ENCODE results near the gene CMTM1.

DNA sequence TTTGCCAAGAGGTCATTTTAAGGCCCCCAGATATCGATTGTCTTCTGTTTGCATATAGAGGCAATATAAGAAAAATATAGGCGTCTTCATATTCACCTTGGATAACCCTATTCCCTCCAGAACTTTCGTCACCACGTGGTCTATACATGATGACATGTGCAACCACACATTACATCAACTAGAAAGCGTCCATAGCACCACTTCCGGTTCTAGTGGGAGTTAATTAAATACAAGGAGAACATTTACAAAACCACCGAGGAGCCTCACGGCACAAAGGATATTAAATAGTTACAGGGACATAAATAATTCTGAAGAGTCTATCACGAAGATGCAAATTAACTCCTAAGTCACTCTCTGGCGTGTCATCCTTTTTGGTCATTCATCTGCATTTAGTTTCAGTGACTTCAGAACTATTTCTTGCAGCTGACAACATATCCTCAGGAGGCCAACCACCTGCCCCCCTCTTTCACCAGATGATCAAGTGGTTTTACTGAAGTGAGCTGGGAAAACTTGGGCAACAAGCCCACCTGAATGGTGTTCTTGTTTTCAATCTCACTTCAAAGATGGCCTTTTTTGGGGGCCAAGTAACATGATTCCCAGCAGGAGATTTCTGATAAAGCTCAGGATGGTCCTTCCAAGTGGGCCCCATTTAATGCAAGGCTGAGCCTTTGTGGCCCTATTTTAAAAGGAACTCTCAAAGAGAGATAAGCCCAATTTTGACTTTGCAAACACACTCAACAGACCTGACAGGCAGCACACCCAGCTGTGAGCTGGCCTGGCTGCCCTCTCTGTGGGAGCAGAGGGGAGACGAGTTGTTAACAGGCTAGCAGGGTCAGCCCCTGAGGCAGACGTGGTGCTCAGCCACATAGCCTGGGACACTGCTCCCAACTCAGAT lies 53.5 kb downstream of the CMTM1 start:
- TF ChIP-seq, protein P1, sequence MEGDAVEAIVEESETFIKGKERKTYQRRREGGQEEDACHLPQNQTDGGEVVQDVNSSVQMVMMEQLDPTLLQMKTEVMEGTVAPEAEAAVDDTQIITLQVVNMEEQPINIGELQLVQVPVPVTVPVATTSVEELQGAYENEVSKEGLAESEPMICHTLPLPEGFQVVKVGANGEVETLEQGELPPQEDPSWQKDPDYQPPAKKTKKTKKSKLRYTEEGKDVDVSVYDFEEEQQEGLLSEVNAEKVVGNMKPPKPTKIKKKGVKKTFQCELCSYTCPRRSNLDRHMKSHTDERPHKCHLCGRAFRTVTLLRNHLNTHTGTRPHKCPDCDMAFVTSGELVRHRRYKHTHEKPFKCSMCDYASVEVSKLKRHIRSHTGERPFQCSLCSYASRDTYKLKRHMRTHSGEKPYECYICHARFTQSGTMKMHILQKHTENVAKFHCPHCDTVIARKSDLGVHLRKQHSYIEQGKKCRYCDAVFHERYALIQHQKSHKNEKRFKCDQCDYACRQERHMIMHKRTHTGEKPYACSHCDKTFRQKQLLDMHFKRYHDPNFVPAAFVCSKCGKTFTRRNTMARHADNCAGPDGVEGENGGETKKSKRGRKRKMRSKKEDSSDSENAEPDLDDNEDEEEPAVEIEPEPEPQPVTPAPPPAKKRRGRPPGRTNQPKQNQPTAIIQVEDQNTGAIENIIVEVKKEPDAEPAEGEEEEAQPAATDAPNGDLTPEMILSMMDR (conservative IDR thresholded peaks at IDR 0.05) = no peak
- TF ChIP-seq ZFX (IDR thresholded peaks at IDR 0.05) = no peak

Measured in C4-2B (cell line).